ENCODE data around the gene BRWD1.

DNA sequence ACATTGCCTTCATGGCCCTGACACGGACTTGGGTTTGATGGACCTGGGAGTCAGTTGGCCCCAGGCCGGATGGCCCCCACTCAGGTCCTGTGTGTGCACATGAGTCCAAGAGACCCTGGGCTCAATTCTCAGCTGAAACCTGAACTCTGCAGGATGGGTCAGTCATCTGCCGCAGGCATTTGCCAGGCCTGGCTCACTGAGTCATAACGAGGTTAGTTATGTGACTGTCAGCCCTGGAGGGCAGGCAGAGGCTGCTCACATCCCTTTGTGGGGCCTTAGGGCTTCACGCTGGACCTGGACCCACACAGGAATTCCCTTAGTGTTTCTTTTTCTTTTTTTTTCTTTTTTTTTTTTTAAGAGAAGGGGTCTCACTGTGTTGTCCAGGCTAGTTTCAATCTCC, 176.7 kb downstream of the BRWD1 start:
- TF ChIP-seq, protein P1, sequence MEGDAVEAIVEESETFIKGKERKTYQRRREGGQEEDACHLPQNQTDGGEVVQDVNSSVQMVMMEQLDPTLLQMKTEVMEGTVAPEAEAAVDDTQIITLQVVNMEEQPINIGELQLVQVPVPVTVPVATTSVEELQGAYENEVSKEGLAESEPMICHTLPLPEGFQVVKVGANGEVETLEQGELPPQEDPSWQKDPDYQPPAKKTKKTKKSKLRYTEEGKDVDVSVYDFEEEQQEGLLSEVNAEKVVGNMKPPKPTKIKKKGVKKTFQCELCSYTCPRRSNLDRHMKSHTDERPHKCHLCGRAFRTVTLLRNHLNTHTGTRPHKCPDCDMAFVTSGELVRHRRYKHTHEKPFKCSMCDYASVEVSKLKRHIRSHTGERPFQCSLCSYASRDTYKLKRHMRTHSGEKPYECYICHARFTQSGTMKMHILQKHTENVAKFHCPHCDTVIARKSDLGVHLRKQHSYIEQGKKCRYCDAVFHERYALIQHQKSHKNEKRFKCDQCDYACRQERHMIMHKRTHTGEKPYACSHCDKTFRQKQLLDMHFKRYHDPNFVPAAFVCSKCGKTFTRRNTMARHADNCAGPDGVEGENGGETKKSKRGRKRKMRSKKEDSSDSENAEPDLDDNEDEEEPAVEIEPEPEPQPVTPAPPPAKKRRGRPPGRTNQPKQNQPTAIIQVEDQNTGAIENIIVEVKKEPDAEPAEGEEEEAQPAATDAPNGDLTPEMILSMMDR (IDR thresholded peaks at IDR 0.05), result no peak
- TF ChIP-seq POLR2AphosphoS5 (IDR thresholded peaks at IDR 0.05), result no peak
